Measurements from ENCODE around the gene AK4. TPM values are rescaled to one million over a fixed set of nuclear protein-coding genes. Genes with fewer than 3 reads are reported as not detected.
A peak's percentile ranks its signal among the peaks of the same experiment; 100 is the strongest.

Gene AK4
- total and polyA plus RNA-seq, 2 experiments from 2014 or later: 65.4 to 110 TPM

DNA sequence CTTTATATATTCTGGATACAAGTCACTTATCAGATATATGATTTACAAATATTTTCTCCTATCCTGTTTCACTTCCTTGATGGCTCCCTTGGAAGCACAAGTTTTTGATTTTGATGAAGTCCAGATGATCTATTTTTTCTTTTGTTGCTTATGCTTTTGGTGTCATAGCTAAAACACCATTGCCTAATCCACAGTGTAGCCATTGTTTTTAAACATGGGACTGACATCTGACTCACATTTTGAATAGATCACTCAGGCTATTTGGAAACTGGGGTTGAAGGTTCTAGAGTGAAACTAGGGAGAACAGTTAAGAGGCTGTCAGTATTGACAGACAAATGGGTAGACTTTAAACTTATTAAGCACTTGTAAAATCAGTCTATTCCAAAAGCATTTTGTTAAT lies 16.6 kb downstream of the AK4 start:
- H3K36me3 ChIP-seq (ENCODE audit: low read depth): no peaks in the 10 kb centered on the region
- H3K9me3 ChIP-seq (ENCODE audit: low read depth): no peaks in the 10 kb centered on the region
- peaks cover 99% of the 10 kb centered on the region for H3K79me2 ChIP-seq (ENCODE audit: insufficient read depth)
- H2AFZ ChIP-seq: no peak overlapping the region
- H3K27ac ChIP-seq: no peak overlapping the region
- H4K20me1 ChIP-seq (ENCODE audit: insufficient read depth): peaks cover 34% of the 10 kb centered on the region; the same call in 1 of the 2 replicates
- peaks cover 21% of the 10 kb centered on the region for H3F3A ChIP-seq (ENCODE audit: insufficient read depth)
- TF ChIP-seq EZH2 (IDR thresholded peaks at IDR 0.05; ENCODE audit: insufficient read depth, poor library complexity, severe bottlenecking) (no peak), EZH2phosphoT487 (IDR thresholded peaks at IDR 0.05; ENCODE audit: insufficient read depth, low read depth) (no peak)
- peaks cover 9% of the 10 kb centered on the region for H3K4me1 ChIP-seq (ENCODE audit: insufficient read depth)
- DNase-seq: peak; percentile 65
- no peak overlapping the region for H3K9ac ChIP-seq
- no peak overlapping the region for H3K4me2 ChIP-seq (ENCODE audit: unreplicated experiment)
- H3K27me3 ChIP-seq (replicated peaks; ENCODE audit: insufficient read depth): no peaks in the 10 kb centered on the region
- in situ Hi-C loops (cut with MboI): no loop called here
- H3K4me3 ChIP-seq: no peak overlapping the region
- H3K9me2 ChIP-seq (ENCODE audit: insufficient read depth): no peaks in the 10 kb centered on the region

DNA sequence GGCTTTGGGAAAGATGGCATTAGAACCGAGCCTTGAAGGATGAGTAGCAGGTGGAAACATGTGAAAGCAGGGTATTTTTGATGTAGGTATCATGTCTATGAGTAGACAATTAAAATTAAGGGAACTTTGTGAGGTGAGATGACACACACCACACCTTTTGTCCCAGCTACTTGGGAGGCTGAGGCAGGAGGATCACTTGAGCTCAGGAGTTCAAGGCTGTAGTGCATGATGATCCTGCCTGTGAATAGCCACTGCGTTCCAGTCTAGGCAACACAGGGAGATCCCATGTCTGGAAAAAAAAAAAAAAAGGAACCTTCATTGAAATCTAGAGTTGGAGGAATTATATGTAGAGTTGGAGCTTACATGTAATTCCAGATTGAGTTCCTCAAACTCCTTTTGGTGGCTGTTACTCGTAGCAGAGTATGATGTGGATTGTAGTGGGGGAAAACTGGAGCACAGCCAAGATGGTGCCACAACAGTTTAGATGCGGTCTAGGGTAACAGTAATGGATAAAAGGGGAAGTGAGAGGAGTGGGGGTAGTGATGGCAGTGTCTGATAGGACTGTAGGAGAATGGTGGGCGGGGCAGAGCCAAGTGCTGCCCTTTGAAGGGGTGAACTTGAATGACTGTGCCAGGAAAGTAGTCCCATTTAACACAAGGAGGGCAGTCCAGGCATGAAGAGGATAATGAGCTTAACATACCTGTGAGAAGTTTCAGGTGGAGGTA lies 17.4 kb downstream of the AK4 start:
- Histone ChIP-seq H3K36me3 (ENCODE audit: low read depth) (no peaks in the 10 kb centered on the region), H3K4me1 (ENCODE audit: insufficient read depth) (peaks cover 9% of the 10 kb centered on the region), H3K27ac (no peak overlapping the region), H3K79me2 (ENCODE audit: insufficient read depth) (peaks cover 99% of the 10 kb centered on the region), H4K20me1 (ENCODE audit: insufficient read depth) (peaks cover 37% of the 10 kb centered on the region; the same call in 1 of the 2 replicates), H3K9me2 (ENCODE audit: insufficient read depth) (no peaks in the 10 kb centered on the region), H3F3A (ENCODE audit: insufficient read depth) (peaks cover 23% of the 10 kb centered on the region), H3K9ac (no peak overlapping the region), H3K27me3 (replicated peaks; ENCODE audit: insufficient read depth) (no peaks in the 10 kb centered on the region), H2AFZ (no peak overlapping the region), H3K4me2 (ENCODE audit: unreplicated experiment) (no peak overlapping the region), H3K9me3 (ENCODE audit: low read depth) (no peaks in the 10 kb centered on the region), H3K4me3 (no peak overlapping the region)
- in situ Hi-C loops (cut with MboI): no loop called here
- 80 to 84% methylated on average over 5 of the region's 5 CpGs for WGBS, 2 experiments (ENCODE audit: low coverage in 1 of 2, low lambda C conversion rate in 2 of 2, missing lambda C conversion rate in 2 of 2)
- DNase-seq: no peak
- TF ChIP-seq EZH2phosphoT487 (IDR thresholded peaks at IDR 0.05; ENCODE audit: insufficient read depth, low read depth) (no peak), EZH2 (IDR thresholded peaks at IDR 0.05; ENCODE audit: insufficient read depth, poor library complexity, severe bottlenecking) (no peak)

- Histone ChIP-seq H3F3A (ENCODE audit: insufficient read depth) (peaks cover 26% of the 10 kb centered on the region), H2AFZ (no peak overlapping the region), H4K20me1 (ENCODE audit: insufficient read depth) (peaks cover 43% of the 10 kb centered on the region; the same call in 1 of the 2 replicates), H3K4me2 (ENCODE audit: unreplicated experiment) (no peak overlapping the region), H3K9me2 (ENCODE audit: insufficient read depth) (no peaks in the 10 kb centered on the region), H3K27ac (no peak overlapping the region), H3K4me3 (no peak overlapping the region), H3K27me3 (replicated peaks; ENCODE audit: insufficient read depth) (no peaks in the 10 kb centered on the region), H3K4me1 (ENCODE audit: insufficient read depth) (peaks cover 9% of the 10 kb centered on the region), H3K9ac (no peak overlapping the region), H3K79me2 (ENCODE audit: insufficient read depth) (peaks cover 99% of the 10 kb centered on the region), H3K36me3 (ENCODE audit: low read depth) (no peaks in the 10 kb centered on the region), H3K9me3 (ENCODE audit: low read depth) (no peaks in the 10 kb centered on the region)
- TF ChIP-seq EZH2phosphoT487 (IDR thresholded peaks at IDR 0.05; ENCODE audit: insufficient read depth, low read depth): no peak
- no peak for TF ChIP-seq EZH2 (IDR thresholded peaks at IDR 0.05; ENCODE audit: insufficient read depth, poor library complexity, severe bottlenecking)
- in situ Hi-C loops (cut with MboI): no loop called here
- no peak for DNase-seq
- 94 to 95% methylated on average over 7 of the region's 7 CpGs for WGBS, 2 experiments (ENCODE audit: low coverage in 1 of 2, low lambda C conversion rate in 2 of 2, missing lambda C conversion rate in 2 of 2)
Measured at GRCh38 chr1:65166572-65167305, 18.7 kb downstream of the AK4 start.

DNA sequence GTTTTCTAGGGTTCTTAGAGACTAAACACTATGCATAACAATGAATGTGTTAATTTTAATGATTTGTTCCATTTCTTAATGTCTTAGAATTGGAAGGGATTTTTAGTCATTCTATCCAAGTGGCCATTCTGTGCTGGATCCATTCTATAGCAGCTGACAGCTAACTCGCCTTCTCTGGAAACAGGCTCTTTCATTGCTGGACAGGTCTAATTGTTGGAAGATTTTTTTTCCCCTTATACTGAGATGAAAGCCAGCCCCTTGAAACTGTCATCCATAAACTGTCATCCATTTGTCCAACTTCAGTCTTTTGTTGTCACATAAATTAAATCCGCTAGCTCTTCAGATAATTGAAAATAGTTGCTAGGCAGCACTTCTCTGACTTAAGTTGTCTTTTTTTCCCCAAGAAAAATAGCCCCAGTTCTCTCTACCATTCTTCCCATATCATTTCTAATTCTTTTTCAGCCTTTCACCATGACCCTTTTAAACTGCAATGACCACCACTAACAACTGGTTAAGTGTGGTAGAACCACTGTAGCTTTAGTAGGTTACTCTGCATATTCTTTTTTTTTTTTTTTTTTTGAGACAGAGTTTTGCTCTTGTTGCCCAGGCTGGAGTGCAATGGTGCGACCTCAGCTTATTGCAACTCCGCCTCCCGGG lies 19.7 kb downstream of the AK4 start:
- Histone ChIP-seq H3K27me3 (replicated peaks; ENCODE audit: insufficient read depth) (no peaks in the 10 kb centered on the region), H3K4me3 (no peak overlapping the region), H3K27ac (no peak overlapping the region), H3K9me2 (ENCODE audit: insufficient read depth) (no peaks in the 10 kb centered on the region), H3K9ac (no peak overlapping the region), H3K9me3 (ENCODE audit: low read depth) (no peaks in the 10 kb centered on the region), H4K20me1 (ENCODE audit: insufficient read depth) (peaks cover 43% of the 10 kb centered on the region; the same call in 1 of the 2 replicates), H3F3A (ENCODE audit: insufficient read depth) (peaks cover 25% of the 10 kb centered on the region), H3K36me3 (ENCODE audit: low read depth) (no peaks in the 10 kb centered on the region), H3K4me2 (ENCODE audit: unreplicated experiment) (no peak overlapping the region), H2AFZ (no peak overlapping the region), H3K79me2 (ENCODE audit: insufficient read depth) (peaks cover 98% of the 10 kb centered on the region), H3K4me1 (ENCODE audit: insufficient read depth) (peaks cover 9% of the 10 kb centered on the region)
- in situ Hi-C loops (cut with MboI): no loop called here
- 98 to 99% methylated on average over 5 of the region's 5 CpGs for WGBS, 2 experiments (ENCODE audit: low coverage in 1 of 2, low lambda C conversion rate in 2 of 2, missing lambda C conversion rate in 2 of 2)
- DNase-seq: no peak
- TF ChIP-seq EZH2 (IDR thresholded peaks at IDR 0.05; ENCODE audit: insufficient read depth, poor library complexity, severe bottlenecking) (no peak), EZH2phosphoT487 (IDR thresholded peaks at IDR 0.05; ENCODE audit: insufficient read depth, low read depth) (no peak)

All from GM23248 (cell line).